OCI-LY3 (cell line): ENCODE results near the gene TRMT13.

Experiments
- H2AFZ ChIP-seq: fragments of 200-600, 300-600 bp; shearing (Covaris generic); 2 replicates; pipeline ENCODE4 v1.6.0; 2014; ENCODE audit warnings: antibody characterized with exemption, low read depth, low read length
- H3K27ac ChIP-seq: fragments of 200-600, 300-600 bp; sonication (generic); 2 replicates; pipeline ENCODE4 v1.5.1; 2014; ENCODE audit warnings: mild to moderate bottlenecking, low read length, moderate library complexity, mixed read lengths
- H3K27me3 ChIP-seq: fragments of 200-600, 300-600 bp; sonication (generic); 2 replicates; pipeline ENCODE4 v1.6.1; 2014; ENCODE audit warnings: low read depth, low read length, mixed read lengths
- H3K36me3 ChIP-seq: fragments of 200-600, 300-600 bp; sonication (generic); replicated peaks from 2 replicates; pipeline ENCODE3; 2014; ENCODE audit warnings: low read depth, low read length, mixed read lengths
- H3K4me1 ChIP-seq: fragments of 300-600, 200-600 bp; sonication (generic); 2 replicates; pipeline ENCODE4 v1.6.1; 2014; ENCODE audit warnings: low read length, mixed read lengths
- H3K4me2 ChIP-seq: fragments of 200-600, 300-600 bp; sonication (generic); 2 replicates; pipeline ENCODE4 v1.6.1; 2014; ENCODE audit warnings: low read length, mixed read lengths
- H3K4me3 ChIP-seq: fragments of 300-600, 200-600 bp; sonication (generic); 2 replicates; pipeline ENCODE4 v1.5.1; 2014; ENCODE audit warnings: antibody characterized with exemption, mild to moderate bottlenecking, low read length, moderate library complexity
- H3K79me2 ChIP-seq: fragments of 300-600, 200-600 bp; shearing (Covaris generic); 2 replicates; pipeline ENCODE4 v1.6.1; 2014; ENCODE audit warnings: mild to moderate bottlenecking, low read length, mixed read lengths
- H3K9ac ChIP-seq: fragments of 300-600, 200-600 bp; shearing (Covaris generic); 2 replicates; pipeline ENCODE4 v1.6.0; 2014; ENCODE audit warnings: mild to moderate bottlenecking, low read length, moderate library complexity
- H3K9me3 ChIP-seq: fragments of 200-600, 300-600 bp; shearing (Covaris generic); 2 replicates; pipeline ENCODE4 v1.6.1; 2014; ENCODE audit warnings: low read length, mixed read lengths; ENCODE audit not compliant: insufficient read depth
- H4K20me1 ChIP-seq: fragments of 200-600, 300-600 bp; sonication (generic); 2 replicates; pipeline ENCODE4 v1.6.1; 2016; ENCODE audit warnings: low read length, mixed read lengths; ENCODE audit not compliant: insufficient read depth
- EZH2phosphoT487 ChIP-seq: fragments of 200-600 bp; shearing (Covaris generic); IDR thresholded peaks from 2 replicates; pipeline ENCODE4 v1.6.1; 2018; ENCODE audit warnings: antibody characterized with exemption, mixed run types, low read depth
- TF ChIP-seq, protein P1 (sequence below): fragments of 200-600, 300-600 bp; sonication (generic); IDR thresholded peaks from 2 replicates; pipeline ENCODE4 v1.5.1; 2014; ENCODE audit warnings: antibody characterized with exemption, low read length, low read depth

The TRMT13 gene

DNA sequence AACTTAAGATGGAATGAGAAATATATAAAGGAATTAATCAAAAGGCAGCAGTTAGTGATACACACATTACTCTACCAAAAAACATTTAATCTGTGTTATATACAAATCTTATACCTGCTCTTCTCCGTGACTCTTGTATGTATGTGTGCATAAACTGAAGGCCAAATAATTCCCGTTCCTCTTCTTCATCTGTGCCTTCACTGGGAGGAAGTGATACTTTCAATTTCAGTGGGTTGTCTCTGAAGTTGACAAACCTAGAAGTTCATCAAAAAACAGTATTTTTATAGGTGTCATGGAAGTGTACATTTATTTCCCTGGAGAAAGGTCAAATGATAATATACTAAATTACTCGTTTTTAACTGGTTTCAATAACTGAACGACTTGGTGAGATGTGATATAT, 19.3 kb downstream of the TRMT13 start:
- Histone ChIP-seq H3K4me3 (peak overlapping the region; percentile 50), H3K27ac (peak overlapping the region; percentile 48)

DNA sequence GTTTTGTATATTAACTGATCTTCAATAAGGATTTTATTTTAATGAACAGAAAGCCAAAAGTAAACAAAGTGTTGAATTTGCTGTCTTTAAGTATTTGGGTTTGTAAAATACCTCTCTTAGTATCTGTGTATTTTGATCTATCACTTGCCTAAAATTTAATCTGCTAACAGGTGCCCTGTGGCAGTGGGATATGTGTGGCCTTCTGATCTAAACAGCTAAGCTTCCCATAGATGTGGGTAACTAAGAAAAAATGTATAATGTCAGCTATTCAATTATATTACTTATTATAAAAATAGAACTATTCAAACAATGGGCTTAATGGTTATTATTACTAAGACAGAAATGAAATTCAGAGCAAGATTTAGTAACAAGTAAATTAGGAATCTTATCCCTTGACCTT, 29.9 kb downstream of the TRMT13 start:
- TF ChIP-seq EZH2phosphoT487, result no peak
- TF ChIP-seq, protein P1, sequence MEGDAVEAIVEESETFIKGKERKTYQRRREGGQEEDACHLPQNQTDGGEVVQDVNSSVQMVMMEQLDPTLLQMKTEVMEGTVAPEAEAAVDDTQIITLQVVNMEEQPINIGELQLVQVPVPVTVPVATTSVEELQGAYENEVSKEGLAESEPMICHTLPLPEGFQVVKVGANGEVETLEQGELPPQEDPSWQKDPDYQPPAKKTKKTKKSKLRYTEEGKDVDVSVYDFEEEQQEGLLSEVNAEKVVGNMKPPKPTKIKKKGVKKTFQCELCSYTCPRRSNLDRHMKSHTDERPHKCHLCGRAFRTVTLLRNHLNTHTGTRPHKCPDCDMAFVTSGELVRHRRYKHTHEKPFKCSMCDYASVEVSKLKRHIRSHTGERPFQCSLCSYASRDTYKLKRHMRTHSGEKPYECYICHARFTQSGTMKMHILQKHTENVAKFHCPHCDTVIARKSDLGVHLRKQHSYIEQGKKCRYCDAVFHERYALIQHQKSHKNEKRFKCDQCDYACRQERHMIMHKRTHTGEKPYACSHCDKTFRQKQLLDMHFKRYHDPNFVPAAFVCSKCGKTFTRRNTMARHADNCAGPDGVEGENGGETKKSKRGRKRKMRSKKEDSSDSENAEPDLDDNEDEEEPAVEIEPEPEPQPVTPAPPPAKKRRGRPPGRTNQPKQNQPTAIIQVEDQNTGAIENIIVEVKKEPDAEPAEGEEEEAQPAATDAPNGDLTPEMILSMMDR, result no peak
- H3K36me3 ChIP-seq, result no peaks in the 10 kb centered on the region
- H3K79me2 ChIP-seq, result no peaks in the 10 kb centered on the region
- no peak overlapping the region for H3K4me3 ChIP-seq
- no peak overlapping the region for H3K27ac ChIP-seq
- H3K9ac ChIP-seq, result no peak overlapping the region
- no peaks in the 10 kb centered on the region for H3K9me3 ChIP-seq
- H4K20me1 ChIP-seq, result no peaks in the 10 kb centered on the region
- no peaks in the 10 kb centered on the region for H3K4me1 ChIP-seq
- H3K27me3 ChIP-seq, result no peaks in the 10 kb centered on the region
- H3K4me2 ChIP-seq, result no peak overlapping the region
- H2AFZ ChIP-seq, result no peak overlapping the region

More for the DNA sequence above, 19.3 kb downstream of the TRMT13 start:
- peaks cover 16% of the 10 kb centered on the region for H3K4me1 ChIP-seq
- H3K4me2 ChIP-seq, result peak overlapping the region; percentile 77
- H3K79me2 ChIP-seq, result no peaks in the 10 kb centered on the region
- no peak overlapping the region for H2AFZ ChIP-seq
- peaks cover 5% of the 10 kb centered on the region for H3K36me3 ChIP-seq
- H4K20me1 ChIP-seq, result no peaks in the 10 kb centered on the region
- H3K9me3 ChIP-seq, result no peaks in the 10 kb centered on the region
- H3K27me3 ChIP-seq, result no peaks in the 10 kb centered on the region
- TF ChIP-seq, protein P1, result no peak
- TF ChIP-seq EZH2phosphoT487, result no peak
- peak overlapping the region; percentile 28; the same call in 1 of the 2 replicates for H3K9ac ChIP-seq

DNA sequence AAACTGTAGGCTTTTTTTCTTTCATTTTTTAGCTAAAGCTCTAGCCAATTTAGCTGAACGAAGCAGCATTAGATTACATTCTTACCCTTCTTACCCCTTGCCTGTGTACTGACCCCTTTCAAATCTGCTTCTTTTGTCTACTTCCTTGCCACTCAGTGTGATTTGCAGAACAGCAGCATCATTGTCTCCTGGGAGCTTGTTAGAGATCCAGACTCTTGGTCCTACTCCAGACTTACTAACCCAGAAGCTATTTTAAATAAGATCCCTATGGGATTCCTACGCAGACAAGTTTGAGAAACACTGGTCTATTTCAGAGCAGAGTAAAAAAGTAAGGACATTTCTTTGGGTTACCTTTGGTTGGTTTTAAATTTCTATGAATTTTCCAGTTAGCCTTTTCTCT, 31.3 kb downstream of the TRMT13 start:
- Histone ChIP-seq H3K27me3 (no peaks in the 10 kb centered on the region), H3K36me3 (no peaks in the 10 kb centered on the region), H3K79me2 (no peaks in the 10 kb centered on the region), H3K9ac (no peak overlapping the region), H3K4me3 (no peak overlapping the region), H3K4me1 (no peaks in the 10 kb centered on the region), H3K9me3 (no peaks in the 10 kb centered on the region), H3K4me2 (no peak overlapping the region), H3K27ac (no peak overlapping the region), H4K20me1 (no peaks in the 10 kb centered on the region), H2AFZ (no peak overlapping the region)
- TF ChIP-seq, protein P1, result no peak
- TF ChIP-seq EZH2phosphoT487, result no peak

DNA sequence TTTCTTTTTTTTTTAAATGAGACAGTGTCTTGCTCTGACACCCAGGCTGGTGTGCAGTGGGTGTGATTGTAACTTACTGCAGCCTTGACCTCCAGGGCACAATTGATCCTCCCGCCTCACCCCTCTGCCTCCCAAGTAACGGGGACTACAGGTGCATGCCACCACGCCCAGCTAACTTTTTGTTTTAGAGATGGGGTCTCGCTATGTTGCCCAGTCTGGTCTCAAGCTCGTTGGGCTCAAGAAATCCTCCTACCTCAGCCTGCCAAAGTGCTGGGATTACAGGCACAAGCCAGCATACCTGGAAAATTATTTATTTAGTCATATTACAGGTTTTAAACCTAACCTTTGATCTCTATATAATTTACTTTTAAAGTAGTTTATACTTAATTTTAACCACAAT, 31.7 kb downstream of the TRMT13 start:
- Histone ChIP-seq H3K4me1 (no peaks in the 10 kb centered on the region), H4K20me1 (no peaks in the 10 kb centered on the region), H3K27me3 (no peaks in the 10 kb centered on the region), H3K36me3 (no peaks in the 10 kb centered on the region), H3K4me3 (no peak overlapping the region), H3K9me3 (no peaks in the 10 kb centered on the region), H3K79me2 (no peaks in the 10 kb centered on the region), H3K27ac (no peak overlapping the region), H2AFZ (no peak overlapping the region), H3K4me2 (no peak overlapping the region), H3K9ac (no peak overlapping the region)
- TF ChIP-seq EZH2phosphoT487, result no peak
- TF ChIP-seq, protein P1, result no peak
